NK-92 (cell line): ENCODE results near the gene PRXL2A.
"Not testable (repeated sequence)": the region's sequence is repeated elsewhere in the genome, so short reads cannot be mapped to it uniquely, and the experiment has no call there.

ENCODE experiments used
- DNase-seq: peaks from one replicate; lab custom pipeline; 2025; ENCODE audit not compliant: unreplicated experiment; lab: John Stamatoyannopoulos, UW

PRXL2A gene, protein sequence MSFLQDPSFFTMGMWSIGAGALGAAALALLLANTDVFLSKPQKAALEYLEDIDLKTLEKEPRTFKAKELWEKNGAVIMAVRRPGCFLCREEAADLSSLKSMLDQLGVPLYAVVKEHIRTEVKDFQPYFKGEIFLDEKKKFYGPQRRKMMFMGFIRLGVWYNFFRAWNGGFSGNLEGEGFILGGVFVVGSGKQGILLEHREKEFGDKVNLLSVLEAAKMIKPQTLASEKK

DNA sequence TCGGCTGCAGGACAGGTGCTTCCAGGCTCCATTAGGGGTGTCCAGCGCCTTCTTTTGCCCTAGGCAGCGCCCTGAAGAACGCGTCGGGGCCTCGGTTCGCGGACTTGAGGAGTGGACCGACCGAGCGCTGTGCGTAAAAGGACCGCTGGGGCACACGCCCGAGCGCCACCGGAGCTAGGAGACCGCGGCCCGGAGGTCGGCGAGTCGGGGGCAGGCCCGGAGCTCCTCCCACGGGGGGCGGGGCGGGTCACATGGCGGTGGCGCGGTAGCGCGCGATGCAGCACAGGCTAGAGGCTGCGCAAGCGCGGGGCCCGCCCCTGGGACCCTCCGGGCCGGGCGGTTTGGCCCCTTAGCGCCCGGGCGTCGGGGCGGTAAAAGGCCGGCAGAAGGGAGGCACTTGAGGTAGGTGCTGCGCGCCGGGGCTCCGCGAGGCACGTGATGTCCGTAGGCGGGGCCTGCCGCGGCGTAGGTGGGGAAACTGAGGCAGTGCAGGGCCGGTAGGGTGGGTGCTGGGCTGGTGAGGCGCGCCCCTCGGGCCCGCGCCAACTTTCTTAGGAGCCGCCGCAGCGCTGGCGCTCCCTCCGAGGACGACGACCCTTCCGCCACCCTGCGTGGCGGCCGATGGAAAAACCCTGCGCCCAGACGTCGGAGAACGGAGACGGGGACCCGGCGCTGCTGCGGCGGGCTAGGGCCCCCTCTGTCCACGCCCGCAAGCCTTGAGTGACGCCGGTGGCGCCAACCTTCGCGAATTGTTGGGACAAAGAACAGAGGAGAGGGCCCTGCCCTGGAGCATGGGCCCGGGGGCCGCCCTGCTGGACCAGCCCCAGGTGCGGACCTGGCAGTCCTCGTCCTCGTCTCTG is at the start of gene PRXL2A:
TSS of gene PRXL2A (plus strand) at position 310 of the 860 bp plus-strand sequence. CDS start 11,917 bp downstream, outside the sequence.
- no peak for DNase-seq

- not testable (repeated sequence) for DNase-seq
Observed at GRCh38 chr10:80358925-80359324, 49.4 kb upstream of the PRXL2A start.

GRCh38 chr10:80359644-80360043 is 48.7 kb upstream of the PRXL2A start:
- no peak for DNase-seq

GRCh38 chr10:80365510-80365909 is 42.8 kb upstream of the PRXL2A start:
- no peak for DNase-seq

GRCh38 chr10:80371467-80371866 is 36.9 kb upstream of the PRXL2A start:
- DNase-seq = no peak

DNA sequence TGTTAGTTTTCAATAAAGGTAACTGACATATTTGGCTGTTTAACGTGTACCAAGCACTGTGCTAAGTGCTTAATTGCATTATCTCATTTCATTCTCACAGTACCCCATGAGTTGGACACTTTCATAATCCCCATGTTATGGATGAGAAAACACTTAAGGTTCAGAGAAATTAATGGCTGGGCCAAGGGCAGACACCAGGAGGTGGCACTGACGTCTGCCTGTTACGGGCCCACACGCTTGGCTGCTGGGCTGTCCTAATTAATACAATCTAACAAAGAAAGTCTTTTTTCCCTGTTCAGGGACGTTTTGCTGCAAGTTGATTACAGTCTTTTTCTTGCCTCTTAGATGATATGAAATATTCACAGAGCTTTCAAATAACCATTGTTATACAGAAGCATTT is 35.7 kb upstream of the PRXL2A start:
- DNase-seq = no peak

DNA sequence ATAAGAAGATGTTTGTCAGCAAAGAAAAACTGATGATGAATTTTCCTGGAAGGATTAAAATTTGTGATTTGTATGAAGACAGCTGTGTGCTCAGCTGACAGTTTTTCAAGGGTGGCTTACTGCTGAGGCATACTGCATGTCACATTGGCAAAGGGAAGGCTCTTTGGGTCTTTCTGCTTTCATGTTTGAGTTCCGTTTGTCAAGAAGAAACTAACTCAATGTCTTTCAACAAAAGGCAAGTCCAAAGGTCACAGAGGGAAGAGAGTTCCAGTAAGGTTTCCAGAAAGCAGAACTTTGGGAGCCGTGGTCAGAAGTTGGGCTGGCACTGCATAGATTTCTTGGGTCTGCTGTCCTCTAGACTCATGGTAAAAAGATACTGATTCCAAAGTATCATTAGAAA is 34.8 kb upstream of the PRXL2A start:
- DNase-seq = no peak

DNA sequence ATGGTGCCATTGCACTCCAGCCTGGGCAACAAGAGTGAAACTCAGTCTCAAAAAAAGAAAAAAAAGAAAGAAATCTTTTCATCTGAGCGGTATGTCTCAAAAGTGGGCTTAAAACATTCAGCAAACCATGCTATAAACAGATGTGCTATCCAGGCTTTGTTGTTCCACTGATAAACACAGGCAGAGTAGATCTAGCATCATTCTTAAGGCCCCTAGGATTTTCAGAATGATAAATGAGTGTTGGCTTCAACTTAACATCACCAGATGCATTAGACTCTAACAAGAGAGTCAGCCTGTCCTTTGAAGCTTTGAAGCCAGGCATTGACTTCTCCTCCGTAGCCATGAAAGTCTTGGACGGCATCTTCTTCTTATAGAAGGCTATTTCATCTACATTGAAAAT is 28.6 kb upstream of the PRXL2A start:
- DNase-seq = no peak

DNA sequence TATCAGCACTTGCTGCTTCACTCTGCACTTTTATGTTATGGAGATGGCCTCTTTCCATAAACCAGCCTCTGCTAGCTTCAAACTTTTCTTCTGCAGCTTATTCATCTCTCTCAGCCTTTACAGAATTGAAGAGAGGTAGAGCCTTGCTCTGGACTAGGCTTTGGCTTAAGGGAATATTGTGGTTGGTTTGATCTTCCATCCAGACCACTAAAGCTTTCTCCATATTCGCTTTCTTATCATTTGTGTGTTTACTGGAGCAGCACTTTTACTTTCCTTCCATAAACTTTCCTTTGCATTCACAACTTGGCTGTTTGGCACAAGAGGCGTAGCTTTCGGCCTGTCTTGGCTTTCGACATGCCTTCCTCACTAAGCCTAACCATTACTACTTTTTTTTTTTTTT is 28.2 kb upstream of the PRXL2A start:
- no peak for DNase-seq

DNA sequence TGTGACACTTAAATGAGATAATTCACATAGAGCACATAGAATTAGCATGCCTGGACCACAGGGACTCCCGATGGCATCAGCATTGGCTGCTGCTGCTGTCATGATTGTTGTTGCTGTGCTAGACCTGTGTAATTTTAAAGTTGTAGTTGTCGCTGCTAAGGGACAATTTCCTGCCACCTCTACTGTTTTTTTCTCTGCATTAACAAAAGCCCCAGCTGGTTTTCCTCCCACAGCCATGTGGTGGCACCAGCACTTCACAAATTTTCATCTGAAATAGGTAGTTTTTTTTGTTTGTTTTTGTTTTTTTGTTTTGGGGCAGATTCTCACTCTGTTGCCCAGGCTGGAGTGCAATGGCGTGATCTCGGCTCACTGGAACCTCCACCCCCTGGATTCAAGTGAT is 25.4 kb upstream of the PRXL2A start:
- DNase-seq = no peak

DNA sequence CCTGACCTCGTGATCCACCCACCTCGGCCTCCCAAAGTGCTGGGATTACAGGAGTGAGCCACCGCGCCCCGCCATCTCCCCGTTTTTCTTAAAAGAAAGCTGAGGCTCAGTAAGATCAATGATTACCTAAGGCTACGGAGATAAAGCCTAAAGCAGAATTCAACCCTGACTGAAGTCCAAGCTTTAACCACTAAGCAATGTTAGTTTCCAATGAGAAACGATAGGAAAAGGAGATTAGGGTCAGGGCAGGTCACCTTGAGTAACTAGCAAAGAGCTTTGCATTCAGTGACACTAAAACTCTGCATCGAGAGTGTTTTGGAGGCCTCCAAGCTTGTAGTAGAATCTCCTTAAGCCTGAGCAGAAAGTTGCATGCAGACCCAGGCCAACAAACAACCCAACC is 17.6 kb upstream of the PRXL2A start:
- DNase-seq = no peak

GRCh38 chr10:80392250-80392649 is 16.1 kb upstream of the PRXL2A start:
- no peak for DNase-seq

DNA sequence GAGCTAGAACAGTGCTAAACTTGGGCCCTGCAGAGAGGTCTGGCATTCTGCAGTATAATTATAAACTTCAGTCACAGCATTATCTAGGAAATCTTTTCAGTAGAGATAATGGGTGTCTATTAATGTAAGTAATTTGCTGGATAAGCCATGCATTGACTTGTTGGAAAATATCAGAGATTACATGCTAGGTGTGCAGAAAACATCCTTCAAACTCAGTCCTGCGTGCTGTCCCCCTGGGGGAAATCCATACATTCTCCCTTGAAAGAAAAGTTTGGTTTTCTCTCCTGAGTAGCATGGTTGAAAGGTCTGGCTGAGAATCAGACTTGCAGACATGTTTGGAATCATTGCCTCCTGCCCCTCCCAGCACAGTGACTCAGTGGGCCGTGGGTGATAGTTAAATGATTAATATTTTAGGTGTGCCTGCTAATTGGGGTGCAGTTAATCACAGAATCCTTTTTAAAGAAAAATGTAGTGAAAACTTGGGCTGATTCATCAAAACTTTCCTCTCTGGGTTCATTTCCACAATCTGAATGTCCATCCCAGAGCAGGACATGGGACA is 13.9 kb upstream of the PRXL2A start:
- DNase-seq = no peak

DNA sequence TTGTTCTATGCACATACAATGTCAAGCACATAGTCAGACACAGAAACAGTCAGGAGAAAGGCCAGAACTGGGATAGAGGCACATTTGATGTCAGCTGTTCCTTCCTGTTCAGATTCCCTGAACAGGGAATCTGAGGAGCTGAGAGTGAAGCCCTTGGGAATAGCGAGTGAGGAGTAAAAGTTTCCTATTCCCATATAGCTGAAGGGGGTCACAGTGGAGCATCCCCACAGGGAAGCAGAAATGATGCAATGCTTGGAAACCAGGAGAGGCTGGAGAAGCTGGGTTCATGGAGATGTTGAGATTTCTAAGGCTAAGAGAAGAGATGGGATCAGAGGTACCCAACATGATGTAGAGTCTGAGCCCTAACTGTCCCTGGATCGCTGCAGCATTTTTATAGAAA is 11.3 kb upstream of the PRXL2A start:
- no peak for DNase-seq

- DNase-seq = no peak
Observed at GRCh38 chr10:80400136-80400804, 8.1 kb upstream of the PRXL2A start.

- no peak for DNase-seq
Observed at GRCh38 chr10:80405035-80405434, 3.3 kb upstream of the PRXL2A start.

DNA sequence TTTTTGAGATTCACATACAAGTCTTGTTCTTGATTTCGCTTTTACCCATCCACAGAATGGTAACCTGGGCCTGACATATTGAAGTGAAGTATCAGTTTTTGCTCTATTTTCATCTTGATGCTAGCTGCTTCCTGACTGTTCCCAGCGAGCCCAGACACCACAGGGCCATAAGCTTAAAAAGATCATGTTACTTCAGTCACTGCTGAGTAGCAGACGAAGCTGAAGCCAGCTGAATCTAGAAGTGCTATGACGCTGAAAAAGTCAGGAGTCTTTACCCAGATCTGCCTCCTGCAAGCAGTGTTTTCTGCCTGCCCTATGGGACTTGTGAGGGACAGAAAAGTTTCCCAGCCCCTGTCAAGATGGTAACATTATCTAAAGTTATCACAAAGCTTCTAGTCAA is 2.7 kb upstream of the PRXL2A start:
- no peak for DNase-seq

DNA sequence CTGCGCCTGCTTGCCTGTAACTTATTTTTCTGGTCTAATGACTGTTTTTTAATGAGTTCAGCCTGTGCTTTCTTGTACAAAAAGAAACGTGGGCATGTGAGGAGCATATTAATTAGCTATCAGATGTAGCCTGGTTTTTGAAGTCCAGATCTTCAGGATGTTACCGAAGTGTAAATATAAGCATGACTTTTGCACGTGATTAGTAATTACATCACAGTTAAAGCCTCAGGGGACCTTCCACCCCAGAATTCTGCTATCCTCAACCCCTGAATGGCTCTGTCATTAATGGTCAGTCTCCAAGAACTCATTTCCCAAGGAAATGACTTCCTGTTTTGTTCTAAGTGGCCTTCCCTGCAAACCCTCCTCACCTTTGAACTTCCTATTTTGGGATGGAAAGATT is 2.1 kb upstream of the PRXL2A start:
- DNase-seq = no peak

DNA sequence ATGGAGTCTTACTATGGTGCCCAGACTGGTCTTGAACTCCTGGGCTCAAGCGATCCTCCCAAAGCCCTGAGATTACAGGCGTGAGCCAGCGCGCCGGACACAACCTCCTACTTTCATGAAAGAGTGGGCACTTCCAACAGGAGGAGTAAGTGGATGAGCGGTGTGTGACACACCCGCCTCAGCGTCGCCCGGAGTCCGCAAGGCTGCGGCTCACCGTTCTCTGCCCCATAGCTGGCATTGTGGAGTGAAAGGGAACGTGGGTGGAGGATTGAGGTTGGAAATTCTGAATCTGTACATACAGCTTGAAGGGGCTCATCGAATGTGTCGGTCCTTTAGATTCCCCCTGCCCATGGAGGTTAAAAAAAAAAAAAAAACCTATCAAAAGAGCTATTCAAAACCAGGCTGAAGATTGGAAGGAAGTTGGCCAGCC is 524 bp upstream of the PRXL2A start:
- no peak for DNase-seq

- DNase-seq = no peak
Observed at GRCh38 chr10:80409121-80409520, 770 bp downstream of the PRXL2A start.

GRCh38 chr10:80410122-80410521 is 1.8 kb downstream of the PRXL2A start:
- DNase-seq = no peak
